Amniotic stem cell (primary cell): ENCODE results near the gene COL15A1.
A peak's percentile ranks its signal among the peaks of the same experiment; 100 is the strongest.

Experiments used
- DNase-seq: peaks from one replicate; lab custom pipeline; 2025; lab: John Stamatoyannopoulos, UW

COL15A1 gene

DNA sequence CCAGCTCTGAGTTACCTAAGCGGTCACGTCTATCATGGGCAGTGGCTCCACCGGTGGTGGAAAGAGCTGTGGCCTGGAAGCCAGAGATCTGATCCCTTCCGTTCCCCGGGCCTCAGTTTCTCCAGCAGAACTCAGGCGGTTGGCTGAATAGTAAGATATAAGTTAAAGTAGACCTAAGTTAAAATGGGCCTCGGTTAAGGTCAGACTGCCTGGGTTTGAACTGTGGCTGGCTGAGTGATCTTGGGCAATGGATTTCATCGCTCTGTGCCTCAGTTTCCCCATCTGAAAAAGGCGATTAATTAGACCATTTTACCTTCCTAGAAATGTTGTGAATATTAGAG is 997 bp downstream of the COL15A1 start:
- DNase-seq = no peak

- no peak for DNase-seq
These were observed 5.9 kb downstream of the COL15A1 start for GRCh38 chr9:98949565-98949964.

- no peak for DNase-seq
These were observed 6.6 kb downstream of the COL15A1 start for GRCh38 chr9:98950262-98950661.

GRCh38 chr9:98951967-98952366 is 8.3 kb downstream of the COL15A1 start:
- DNase-seq = no peak

DNA sequence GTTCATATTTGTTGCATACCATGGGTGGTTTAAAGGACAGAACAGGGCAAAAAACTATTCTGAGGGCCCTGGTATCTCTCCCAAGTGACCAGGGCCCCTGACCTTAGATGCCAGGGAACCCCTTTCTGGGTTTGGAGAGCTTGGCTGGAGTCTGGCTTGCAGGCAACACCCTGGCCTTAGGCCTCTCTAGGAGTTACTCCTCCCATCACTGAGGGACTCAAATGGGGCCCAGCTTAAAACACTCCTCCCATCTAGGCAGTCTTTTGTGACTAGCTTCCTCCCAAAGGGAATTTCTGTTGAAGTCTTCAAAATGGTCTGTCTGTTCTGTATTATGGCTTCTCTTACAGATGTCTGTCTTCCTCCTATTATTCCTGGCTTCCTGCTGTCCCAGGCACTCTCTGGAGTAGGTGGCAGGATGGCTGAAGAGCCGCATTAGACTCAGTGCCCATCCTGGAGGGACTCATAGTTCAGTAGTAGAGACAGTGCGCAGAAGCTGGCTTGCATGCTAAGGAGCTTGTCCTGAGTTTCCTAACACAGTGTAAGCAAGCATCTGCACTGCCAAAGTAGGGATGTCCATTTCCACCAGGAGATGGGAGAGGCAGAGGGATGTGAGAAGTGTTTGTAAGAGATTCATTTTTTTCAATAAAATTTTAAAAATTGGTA is 10.0 kb downstream of the COL15A1 start:
- DNase-seq = no peak

DNA sequence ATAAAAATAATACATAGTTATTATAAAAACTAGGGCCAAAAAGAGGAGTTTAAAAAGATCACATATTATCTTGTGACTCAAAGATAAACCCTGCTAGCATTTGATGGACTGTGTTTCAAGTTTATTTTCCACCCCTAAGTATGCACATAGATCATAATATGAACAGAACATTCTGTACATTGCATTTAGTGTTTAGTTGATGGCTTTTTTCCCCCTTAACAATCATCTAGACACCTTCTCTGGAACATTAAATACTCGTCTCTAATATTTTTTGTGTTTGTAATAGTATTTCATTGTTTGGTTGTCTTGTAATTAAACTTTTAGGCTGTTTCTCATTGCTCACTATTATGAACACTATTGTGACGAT is 10.5 kb downstream of the COL15A1 start:
- DNase-seq = no peak

GRCh38 chr9:98955259-98955658 is 11.6 kb downstream of the COL15A1 start:
- DNase-seq = no peak

DNA sequence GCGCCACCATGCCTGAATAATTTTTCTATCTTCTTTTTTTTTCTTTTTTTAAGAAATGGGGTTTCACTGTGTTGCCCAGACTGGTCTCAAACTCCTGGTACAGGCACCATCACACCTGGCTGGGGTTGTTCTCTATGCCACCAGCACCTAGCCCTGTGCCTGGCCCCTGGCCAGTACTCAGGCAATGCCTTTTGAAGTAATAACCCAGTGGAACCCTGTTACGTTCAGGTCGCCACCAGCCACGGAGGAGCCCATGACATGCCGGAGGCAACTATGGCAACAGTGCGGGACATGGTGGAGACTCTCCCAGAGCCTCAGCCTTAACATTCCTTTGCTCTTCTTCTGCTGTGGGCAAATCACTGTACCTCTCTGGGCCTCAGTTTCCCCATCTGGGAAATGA is 14.1 kb downstream of the COL15A1 start:
- DNase-seq = no peak

GRCh38 chr9:98958271-98958984 is 14.7 kb downstream of the COL15A1 start:
- DNase-seq = peak; percentile 62

DNA sequence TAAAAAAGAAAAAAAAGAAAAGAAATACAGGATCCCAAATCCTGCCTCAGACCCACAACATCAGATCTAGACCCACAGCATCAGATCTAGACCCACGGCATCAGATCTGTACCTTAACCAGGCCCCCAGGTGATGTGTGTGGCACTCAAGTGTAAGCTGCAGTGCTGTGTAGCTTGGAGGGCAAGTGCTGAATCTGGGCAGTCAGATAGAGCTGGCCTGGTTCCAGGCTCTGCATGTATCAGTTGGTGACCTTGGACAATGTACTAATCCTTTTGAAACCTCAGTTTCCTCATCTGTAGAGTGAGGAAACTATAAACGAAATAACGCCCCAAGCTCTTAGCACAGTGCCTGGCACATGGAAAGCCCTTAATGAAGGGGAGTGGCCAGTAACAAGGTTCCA is 16.7 kb downstream of the COL15A1 start:
- no peak for DNase-seq

DNA sequence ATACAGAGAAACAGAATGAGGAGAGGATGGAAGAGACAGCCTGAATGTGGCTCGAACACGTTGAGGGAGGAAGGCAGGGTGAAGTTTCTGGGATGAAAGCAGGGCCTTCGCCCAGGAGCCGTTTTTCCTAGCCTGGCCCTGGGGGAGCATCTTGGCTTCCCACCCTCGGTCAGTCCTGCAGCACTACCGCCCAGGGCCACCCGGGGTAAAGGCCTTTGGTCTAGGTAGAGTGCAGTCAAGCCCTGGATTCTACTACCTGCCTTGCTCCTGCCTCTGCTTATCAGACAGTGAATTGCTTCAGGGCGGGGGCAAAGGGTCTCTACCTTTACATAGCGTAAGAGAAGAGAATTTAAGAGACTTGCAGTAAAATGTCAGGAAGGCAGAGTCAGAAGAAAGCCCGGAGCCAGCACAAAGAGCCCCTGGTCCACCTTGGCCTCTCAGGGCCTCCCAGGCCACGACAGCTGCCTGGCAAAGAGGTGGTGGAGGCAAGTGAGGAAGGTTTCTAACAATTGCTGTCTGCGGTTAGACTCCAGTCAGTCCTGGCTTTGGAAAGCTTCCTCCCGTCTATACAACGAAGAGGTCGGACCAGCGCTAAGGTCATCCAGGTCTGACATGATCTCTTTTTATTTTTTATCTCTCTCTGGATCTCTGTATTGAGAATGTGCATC is 17.9 kb downstream of the COL15A1 start:
- DNase-seq = no peak

GRCh38 chr9:98962181-98962560 is 18.5 kb downstream of the COL15A1 start:
- no peak for DNase-seq

DNA sequence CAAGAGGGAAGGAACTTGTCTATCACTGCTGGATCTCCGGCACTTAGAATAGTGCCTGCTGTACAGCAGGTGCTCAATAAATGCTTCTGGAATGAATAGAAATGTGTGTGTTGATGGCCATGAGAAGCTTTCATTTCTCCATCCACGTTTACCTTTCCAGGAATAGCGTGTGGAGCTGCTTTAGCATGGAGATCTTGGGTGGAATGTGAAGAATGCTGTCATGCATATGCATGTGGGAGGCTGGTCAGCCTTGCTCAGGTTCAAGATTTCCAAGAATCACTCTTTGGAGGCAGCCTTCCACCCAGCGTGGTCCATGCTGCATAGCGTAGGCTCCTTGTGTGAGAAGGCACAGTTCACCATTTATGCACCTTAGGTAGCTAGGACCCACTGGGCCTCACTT is 19.2 kb downstream of the COL15A1 start:
- no peak for DNase-seq

DNA sequence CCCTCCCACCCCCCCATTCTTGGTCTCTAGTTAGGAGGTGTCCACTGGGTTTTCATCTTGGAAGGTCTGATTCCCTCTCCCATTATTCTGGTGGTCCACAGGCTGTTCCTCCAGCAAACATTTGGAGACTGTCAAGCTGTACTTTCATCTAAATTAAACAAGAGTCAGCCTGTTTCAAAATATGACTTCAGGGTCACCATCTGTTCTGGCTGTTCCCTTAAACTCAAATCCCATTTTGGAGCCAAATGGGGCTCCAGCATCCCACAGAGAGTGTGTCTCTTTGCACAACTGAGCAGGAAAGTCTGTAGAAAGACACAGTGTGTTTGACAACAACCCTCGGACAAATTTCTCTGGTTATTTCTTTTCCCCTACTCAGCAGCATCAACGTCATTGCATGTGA is 20.5 kb downstream of the COL15A1 start:
- no peak for DNase-seq

- DNase-seq = no peak
These were observed 21.2 kb downstream of the COL15A1 start for GRCh38 chr9:98964911-98965336.

GRCh38 chr9:98966676-98967075 is 23.0 kb downstream of the COL15A1 start:
- DNase-seq = no peak

- DNase-seq = no peak
These were observed 23.6 kb downstream of the COL15A1 start for GRCh38 chr9:98967257-98967656.

DNA sequence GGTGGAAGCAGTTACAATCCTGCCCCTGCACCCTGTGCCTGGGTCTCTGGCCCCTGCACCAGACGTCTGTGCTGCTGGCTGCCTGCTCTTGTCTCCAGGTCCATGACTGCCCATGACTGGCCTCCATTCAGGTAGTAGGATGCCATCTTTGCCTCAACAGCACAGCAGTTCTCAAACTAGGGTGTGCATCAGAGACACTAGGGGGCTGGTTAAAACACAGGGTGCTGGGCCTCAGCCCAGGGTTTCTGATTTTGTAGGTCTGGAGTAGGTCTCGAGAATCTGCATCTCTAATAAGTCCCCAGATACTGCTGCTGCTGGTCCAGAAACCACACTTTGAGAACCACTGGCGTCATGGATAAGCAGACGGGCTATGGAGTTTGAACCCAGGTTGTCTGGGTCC is 24.0 kb downstream of the COL15A1 start:
- DNase-seq = no peak

- no peak for DNase-seq
These were observed 25.1 kb downstream of the COL15A1 start for GRCh38 chr9:98968601-98969337.

- DNase-seq = no peak
These were observed 26.9 kb downstream of the COL15A1 start for GRCh38 chr9:98970532-98971041.

DNA sequence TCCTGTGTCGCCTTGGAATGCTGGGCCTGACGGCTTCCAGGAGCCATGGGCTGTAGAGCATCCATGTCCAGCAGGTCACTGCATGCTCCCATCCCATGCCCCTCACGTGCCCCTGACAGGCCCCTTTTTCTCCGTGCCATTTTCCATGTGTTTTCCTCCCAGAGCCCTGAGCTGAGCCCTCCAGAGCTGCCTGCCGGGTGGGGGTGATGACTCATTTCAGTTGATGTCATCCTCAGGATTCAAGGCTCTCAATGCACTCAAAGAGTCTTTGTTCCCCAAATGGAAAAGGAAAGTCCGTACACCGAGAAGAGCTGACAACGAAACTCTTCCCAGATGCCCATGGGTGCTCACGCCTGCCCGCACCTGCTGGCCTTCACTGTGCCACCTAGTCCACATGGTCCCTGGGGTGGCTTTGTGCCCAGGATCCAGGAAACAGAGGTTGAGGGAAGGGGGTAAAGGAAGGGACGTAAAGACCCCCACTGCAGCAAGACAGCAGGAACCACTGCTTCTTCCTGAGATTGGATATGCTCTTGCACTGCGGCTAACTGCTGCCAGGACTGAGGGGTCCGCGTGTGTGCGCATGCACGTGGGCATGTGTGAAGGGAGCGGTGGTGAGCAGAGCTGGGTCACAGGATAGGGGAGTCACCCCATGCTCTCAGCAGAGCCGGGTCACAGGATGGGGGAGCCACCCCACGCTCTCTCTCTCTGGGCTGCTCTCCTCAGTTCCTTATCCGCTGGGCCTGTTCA is 27.6 kb downstream of the COL15A1 start:
- peak; percentile 20 for DNase-seq

GRCh38 chr9:98971915-98972223 is 28.2 kb downstream of the COL15A1 start:
- no peak for DNase-seq
